Measurements from ENCODE around the gene PRKCE.

DNA sequence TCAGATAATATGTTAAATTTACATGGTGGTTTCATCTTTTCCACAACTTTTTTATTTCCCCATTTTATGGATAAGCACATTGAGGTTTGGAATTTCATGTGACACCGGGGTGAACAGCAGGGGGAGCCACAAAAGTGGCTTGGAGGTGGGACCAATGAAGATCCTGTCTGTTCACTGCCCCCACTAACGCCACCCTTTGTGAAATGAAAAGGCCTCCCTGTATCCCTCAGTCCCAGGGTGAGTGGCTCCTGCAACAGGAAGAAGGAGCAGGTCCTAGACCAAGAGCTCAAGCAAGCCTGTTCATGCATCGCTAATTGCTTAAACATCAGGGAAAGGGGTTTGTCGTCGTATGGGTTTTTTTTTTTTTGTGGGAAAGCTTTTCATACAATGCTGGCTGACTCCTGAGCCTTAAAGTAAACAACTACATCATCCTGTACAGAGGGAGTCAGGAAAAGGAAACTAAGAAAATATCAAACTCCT is 377.9 kb downstream of the PRKCE start:
- TF ChIP-seq JUN (IDR thresholded peaks at IDR 0.05; ENCODE audit: borderline replicate concordance, insufficient read depth, insufficient read length, low read depth) (peak; percentile 81), EZH2 (IDR thresholded peaks at IDR 0.05; ENCODE audit: borderline replicate concordance, low read depth, low read length, severe bottlenecking) (no peak), POLR2A (IDR thresholded peaks at IDR 0.05; ENCODE audit: low read depth, low read length) (no peak), POLR2AphosphoS5 (IDR thresholded peaks at IDR 0.05; ENCODE audit: insufficient read depth, low read depth, low read length) (no peak)
- TF ChIP-seq, protein P1, sequence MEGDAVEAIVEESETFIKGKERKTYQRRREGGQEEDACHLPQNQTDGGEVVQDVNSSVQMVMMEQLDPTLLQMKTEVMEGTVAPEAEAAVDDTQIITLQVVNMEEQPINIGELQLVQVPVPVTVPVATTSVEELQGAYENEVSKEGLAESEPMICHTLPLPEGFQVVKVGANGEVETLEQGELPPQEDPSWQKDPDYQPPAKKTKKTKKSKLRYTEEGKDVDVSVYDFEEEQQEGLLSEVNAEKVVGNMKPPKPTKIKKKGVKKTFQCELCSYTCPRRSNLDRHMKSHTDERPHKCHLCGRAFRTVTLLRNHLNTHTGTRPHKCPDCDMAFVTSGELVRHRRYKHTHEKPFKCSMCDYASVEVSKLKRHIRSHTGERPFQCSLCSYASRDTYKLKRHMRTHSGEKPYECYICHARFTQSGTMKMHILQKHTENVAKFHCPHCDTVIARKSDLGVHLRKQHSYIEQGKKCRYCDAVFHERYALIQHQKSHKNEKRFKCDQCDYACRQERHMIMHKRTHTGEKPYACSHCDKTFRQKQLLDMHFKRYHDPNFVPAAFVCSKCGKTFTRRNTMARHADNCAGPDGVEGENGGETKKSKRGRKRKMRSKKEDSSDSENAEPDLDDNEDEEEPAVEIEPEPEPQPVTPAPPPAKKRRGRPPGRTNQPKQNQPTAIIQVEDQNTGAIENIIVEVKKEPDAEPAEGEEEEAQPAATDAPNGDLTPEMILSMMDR (IDR thresholded peaks at IDR 0.05; ENCODE audit: extremely low read depth in 1 of 2, insufficient read depth in 1 of 2, low read depth in 1 of 2, low read length in 2 of 2), result peak; percentile 32 to 47
